Endothelial cell of umbilical vein (primary cell): ENCODE measurements around the gene FAAP100. TPM values are rescaled to one million over a fixed set of nuclear protein-coding genes. Genes with fewer than 3 reads are reported as not detected.

Experiments
- BruUV-seq: library from RNA; stranded (reverse); fragments of 400-500 nt; replicated peaks from 2 replicates; lab custom pipeline; 2021; lab: Mats Ljungman, UMichigan
- CTCF ChIA-PET: fragments of 300-600, 350-600 bp; sonication (Branson Sonifier 250); formaldehyde crosslinking; loops from one replicate; lab custom pipeline; 2021; ENCODE audit warnings: antibody characterized with exemption, inconsistent platforms; lab: Charles Lee
- POLR2A ChIA-PET: fragments of 300-600, 350-600 bp; sonication (Branson Sonifier 250); formaldehyde crosslinking; loops from one replicate; lab custom pipeline; 2021; ENCODE audit warnings: antibody characterized with exemption, inconsistent platforms; lab: Charles Lee
- DNase-seq: peaks from one replicate; pipeline ENCODE4 v3.0.0-alpha.2; 2011; ENCODE audit warnings: low read depth, low spot score
- FAIRE-seq: peaks from 2 replicates; lab custom pipeline; 2011; peaks lifted over from hg19 to GRCh38; lab: Jason Lieb, UNC
- H2AFZ ChIP-seq: 2 replicates; pipeline ENCODE4 v1.6.0; 2012; ENCODE audit warnings: low read depth, low read length, control low read depth, inconsistent platforms
- H3K27ac ChIP-seq: 2 replicates; pipeline ENCODE4 v1.5.1; 2011; ENCODE audit warnings: low read depth, mild to moderate bottlenecking, control low read depth, low read length, moderate library complexity; ENCODE audit not compliant: insufficient read depth
- H3K27me3 ChIP-seq, 2 experiments: 2 replicates each; pipeline versions ENCODE4 v1.6.0 to v1.6.1; 2011; ENCODE audit warnings: low read length in 2 of 2, mixed read lengths in 1 of 2; ENCODE audit not compliant: control insufficient read depth in 2 of 2, insufficient read depth in 2 of 2
- H3K36me3 ChIP-seq, 2 experiments: 2 replicates in 1 of 2; 3 replicates in 1 of 2; pipeline ENCODE4 v1.5.1; 2011; ENCODE audit warnings: low read length in 2 of 2, mild to moderate bottlenecking in 1 of 2, moderate library complexity in 1 of 2; ENCODE audit not compliant: control insufficient read depth in 2 of 2, insufficient read depth in 2 of 2; ENCODE audit errors: extremely low read depth in 1 of 2
- H3K4me1 ChIP-seq: 3 replicates; pipeline ENCODE4 v1.5.1; 2011; ENCODE audit warnings: mild to moderate bottlenecking, low read length; ENCODE audit not compliant: control insufficient read depth, insufficient read depth; ENCODE audit errors: extremely low read depth
- H3K4me2 ChIP-seq: 2 replicates; pipeline ENCODE4 v1.6.1; 2011; ENCODE audit warnings: low read length, control low read depth, mixed read lengths; ENCODE audit not compliant: insufficient read depth
- H3K4me3 ChIP-seq, 3 experiments: fragments of 200-600 bp in 1 of 3; sonication (generic), shearing (Covaris generic) in 1 of 3; replicated peaks in 1 of 3; 2 replicates each; pipeline ENCODE4 v1.5.1; 2011 to 2016; ENCODE audit warnings: control low read depth in 3 of 3, low read length in 3 of 3, mild to moderate bottlenecking in 2 of 3, inconsistent platforms in 1 of 3, low read depth in 1 of 3, moderate library complexity in 1 of 3; ENCODE audit not compliant: insufficient read depth in 1 of 3
- H3K79me2 ChIP-seq: 2 replicates; pipeline ENCODE4 v1.6.0; 2012; ENCODE audit warnings: low read length, inconsistent platforms; ENCODE audit not compliant: control insufficient read depth, insufficient read depth
- H3K9ac ChIP-seq: replicated peaks from 2 replicates; pipeline ENCODE3; 2011; ENCODE audit warnings: low read length, control low read depth; ENCODE audit not compliant: insufficient read depth; ENCODE audit errors: extremely low read depth
- H3K9me1 ChIP-seq: replicated peaks from 3 replicates; pipeline ENCODE4 v1.6.0; 2011; ENCODE audit warnings: mild to moderate bottlenecking, low read length; ENCODE audit not compliant: control insufficient read depth, insufficient read depth; ENCODE audit errors: extremely low read depth
- H3K9me3 ChIP-seq: replicated peaks from 2 replicates; pipeline ENCODE4 v1.5.1; 2012; ENCODE audit warnings: low read length, inconsistent platforms; ENCODE audit not compliant: control insufficient read depth, insufficient read depth
- H4K20me1 ChIP-seq: replicated peaks from 2 replicates; pipeline ENCODE3; 2011; ENCODE audit warnings: mild to moderate bottlenecking, low read length; ENCODE audit not compliant: control insufficient read depth, insufficient read depth; ENCODE audit errors: extremely low read depth
- GATA2 ChIP-seq: IDR thresholded peaks from 2 replicates; pipeline ENCODE4 v1.7.0; 2011; ENCODE audit warnings: low read depth, mild to moderate bottlenecking, moderate library complexity, mixed read lengths, low read length; ENCODE audit not compliant: insufficient read length, insufficient read depth
- JUN ChIP-seq: IDR thresholded peaks from 2 replicates; pipeline ENCODE4 v1.6.1; 2011; ENCODE audit warnings: borderline replicate concordance, low read depth; ENCODE audit not compliant: insufficient read length, insufficient read depth
- MYC ChIP-seq: IDR thresholded peaks from one replicate; pipeline ENCODE4 v1.6.1; 2011; ENCODE audit warnings: mild to moderate bottlenecking, low read depth, low read length
- POLR2A ChIP-seq: IDR thresholded peaks from 2 replicates; pipeline ENCODE4 v1.6.1; 2012; ENCODE audit warnings: low read depth, mild to moderate bottlenecking, control low read depth, low read length
- dilution Hi-C: fragments of 300-500 bp; cut with MboI; formaldehyde crosslinking; loops from one replicate; pipeline ENCODE4 v1.15.0; 2019; ENCODE audit warnings: low sequenced_read_pairs; ENCODE audit not compliant: extremely low pct_ligation_motif_present
- intact Hi-C: fragments of 100-400 bp; cut with micrococcal nuclease; formaldehyde crosslinking; loops from one replicate; pipeline ENCODE4 v1.10.0; 2022
- polyA plus RNA-seq, 4 experiments: library from polyadenylated mRNA; depleted of rRNA in 3 of 4; stranded (reverse) in 3 of 4; unstranded in 1 of 4; fragments of >200 nt; gene quantifications; 2 replicates each; pipeline versions ENCODE4 v1.2.1 to v1.2.3, GENCODE V29; 2011 to 2012; ENCODE audit warnings: missing spikeins in 1 of 4
- total RNA-seq: library from RNA; stranded (reverse); gene quantifications from 2 replicates; pipeline ENCODE4 v1.2.3, GENCODE V29; 2021
- TF ChIP-seq, protein P1 (sequence below), 2 donors: IDR thresholded peaks; 1 replicate in 1 of 2; 2 replicates in 1 of 2; pipeline ENCODE4 v1.5.1; 2011; ENCODE audit warnings: low read length in 2 of 2, mild to moderate bottlenecking in 2 of 2, moderate library complexity in 2 of 2, control low read depth in 1 of 2, inconsistent platforms in 1 of 2, low read depth in 1 of 2; ENCODE audit not compliant: insufficient read depth in 1 of 2; ENCODE audit errors: extremely low read depth in 1 of 2

FAAP100 gene
- total and polyA plus RNA-seq, 2 donors (not counting 3 experiments of a cell fraction or from before 2014, with no cell fraction given): 35.4 to 54.3 TPM

- Histone ChIP-seq H3K9me1 (no peaks in the 10 kb centered on the region), H3K36me3 (peaks cover under 1 to 21% of the 10 kb centered on the region in 2 experiments), H3K27me3 (peaks cover 5 to 18% of the 10 kb centered on the region in 2 experiments), H3K4me3 (no peak overlapping the region), H3K4me1 (peaks cover 3% of the 10 kb centered on the region), H2AFZ (no peak overlapping the region), H3K79me2 (no peaks in the 10 kb centered on the region), H3K4me2 (no peak overlapping the region), H3K27ac (no peak overlapping the region), H3K9ac (no peak overlapping the region), H3K9me3 (no peaks in the 10 kb centered on the region), H4K20me1 (no peaks in the 10 kb centered on the region)
- no TSS peak for BruUV-seq
- ChIA-PET CTCF (interaction anchor here (0.7 to 2.5 kb wide), 9 partner anchors 8 to 285 kb away, joined by 3 to 11 read pairs (median 4); no protein-coding TSS in a partner anchor), POLR2A (no interaction called here)
- dilution Hi-C loops: no loop called here
- no peak for DNase-seq
- no peak for FAIRE-seq
- intact Hi-C loops: no loop called here
- TF ChIP-seq GATA2: no peak
Measured at GRCh38 chr17:81537856-81538555, 14.1 kb downstream of the FAAP100 start.

- FAIRE-seq: no peak
- no TSS peak for BruUV-seq
Measured at GRCh38 chr17:81537343-81537855, 14.8 kb downstream of the FAAP100 start.

More at GRCh38 chr17:81537343-81537855, 14.8 kb downstream of the FAAP100 start:
- ChIA-PET POLR2A (no interaction called here), CTCF (interaction anchor here (0.9 to 2.5 kb wide), 7 partner anchors 9 to 285 kb away, joined by 3 to 11 read pairs (median 6); no protein-coding TSS in a partner anchor)
- H3K27me3 ChIP-seq: peaks cover 5 to 18% of the 10 kb centered on the region in 2 experiments
- H3K9me1 ChIP-seq: no peaks in the 10 kb centered on the region
- H3K4me3 ChIP-seq: no peak overlapping the region
- H3K27ac ChIP-seq: no peak overlapping the region
- no peak overlapping the region for H2AFZ ChIP-seq
- peaks cover 3% of the 10 kb centered on the region for H3K4me1 ChIP-seq
- H3K79me2 ChIP-seq: no peaks in the 10 kb centered on the region
- H3K9me3 ChIP-seq: no peaks in the 10 kb centered on the region
- intact Hi-C loops: no loop called here
- H4K20me1 ChIP-seq: no peaks in the 10 kb centered on the region
- dilution Hi-C loops: no loop called here
- no peak for DNase-seq
- H3K4me2 ChIP-seq: no peak overlapping the region
- no peak overlapping the region for H3K9ac ChIP-seq
- H3K36me3 ChIP-seq: peaks cover 0 to 15% of the 10 kb centered on the region in 2 experiments
- TF ChIP-seq, protein P1, sequence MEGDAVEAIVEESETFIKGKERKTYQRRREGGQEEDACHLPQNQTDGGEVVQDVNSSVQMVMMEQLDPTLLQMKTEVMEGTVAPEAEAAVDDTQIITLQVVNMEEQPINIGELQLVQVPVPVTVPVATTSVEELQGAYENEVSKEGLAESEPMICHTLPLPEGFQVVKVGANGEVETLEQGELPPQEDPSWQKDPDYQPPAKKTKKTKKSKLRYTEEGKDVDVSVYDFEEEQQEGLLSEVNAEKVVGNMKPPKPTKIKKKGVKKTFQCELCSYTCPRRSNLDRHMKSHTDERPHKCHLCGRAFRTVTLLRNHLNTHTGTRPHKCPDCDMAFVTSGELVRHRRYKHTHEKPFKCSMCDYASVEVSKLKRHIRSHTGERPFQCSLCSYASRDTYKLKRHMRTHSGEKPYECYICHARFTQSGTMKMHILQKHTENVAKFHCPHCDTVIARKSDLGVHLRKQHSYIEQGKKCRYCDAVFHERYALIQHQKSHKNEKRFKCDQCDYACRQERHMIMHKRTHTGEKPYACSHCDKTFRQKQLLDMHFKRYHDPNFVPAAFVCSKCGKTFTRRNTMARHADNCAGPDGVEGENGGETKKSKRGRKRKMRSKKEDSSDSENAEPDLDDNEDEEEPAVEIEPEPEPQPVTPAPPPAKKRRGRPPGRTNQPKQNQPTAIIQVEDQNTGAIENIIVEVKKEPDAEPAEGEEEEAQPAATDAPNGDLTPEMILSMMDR (IDR thresholded peaks at IDR 0.05; ENCODE audit: extremely low read depth in 1 of 2, insufficient read depth in 1 of 2, low read depth in 1 of 2, low read length in 2 of 2): peak; percentile 58 to 74
- TF ChIP-seq POLR2A: peak; percentile 18
- no peak for TF ChIP-seq MYC
- no peak for TF ChIP-seq JUN
